IMR-90 (cell line): ENCODE measurements around the gene SDK1. TPM values are rescaled to one million over a fixed set of nuclear protein-coding genes. Genes with fewer than 3 reads are reported as not detected.

Experiments used
- ATAC-seq: fragments of 200-7000 bp; cut with Tn5 transposase; 2 replicates; pipeline ENCODE4 v1.9.1; 2020; ENCODE audit warnings: low read depth, mild to moderate bottlenecking, moderate library complexity
- BruUV-seq: library from RNA; stranded (reverse); fragments of 400-500 nt; replicated peaks from 2 replicates; lab custom pipeline; 2021; lab: Mats Ljungman, UMichigan
- CTCF ChIA-PET: fragments of 300-600 bp; formaldehyde crosslinking; extraction: SDS; loops from one replicate; lab custom pipeline; 2021; ENCODE audit warnings: antibody characterized with exemption; lab: Yijun Ruan, JAX
- POLR2A ChIA-PET: fragments of 300-600 bp; sonication (Branson Sonifier 250); formaldehyde crosslinking; loops from one replicate; lab custom pipeline; 2022; ENCODE audit warnings: antibody characterized with exemption; ENCODE audit not compliant: unreplicated experiment; lab: Charles Lee
- DNase-seq: peaks from one replicate; pipeline ENCODE4 v3.0.0; 2013
- H2AFZ ChIP-seq: replicated peaks from 2 replicates; pipeline ENCODE3; 2013; ENCODE audit warnings: low read length, mild to moderate bottlenecking; ENCODE audit not compliant: poor library complexity
- H2AK5ac ChIP-seq: 2 replicates; pipeline ENCODE4 v1.6.1; 2013; ENCODE audit warnings: low read depth, low read length, inconsistent platforms
- H2AK9ac ChIP-seq: replicated peaks from 2 replicates; pipeline ENCODE3; 2013; ENCODE audit warnings: mild to moderate bottlenecking, low read depth, low read length, moderate library complexity; ENCODE audit not compliant: poor library complexity
- H2BK120ac ChIP-seq: 2 replicates; pipeline ENCODE4 v1.6.1; 2013; ENCODE audit warnings: low read depth, low read length, inconsistent platforms
- H2BK15ac ChIP-seq: 3 replicates; pipeline ENCODE4 v1.6.1; 2013; ENCODE audit warnings: low read depth, low read length, inconsistent platforms
- H2BK20ac ChIP-seq: 2 replicates; pipeline ENCODE4 v1.6.1; 2013; ENCODE audit warnings: low read depth, mild to moderate bottlenecking, inconsistent platforms, low read length, moderate library complexity
- H2BK5ac ChIP-seq: 2 replicates; pipeline ENCODE4 v1.6.1; 2013; ENCODE audit warnings: mild to moderate bottlenecking, low read depth, low read length, inconsistent platforms; ENCODE audit not compliant: poor library complexity, severe bottlenecking
- H3K14ac ChIP-seq: replicated peaks from 2 replicates; pipeline ENCODE4 v1.6.1; 2013; ENCODE audit warnings: low read depth, low read length, inconsistent platforms
- H3K18ac ChIP-seq: 2 replicates; pipeline ENCODE4 v1.6.1; 2013; ENCODE audit warnings: low read depth, low read length, control low read depth
- H3K23ac ChIP-seq: 2 replicates; pipeline ENCODE4 v1.6.1; 2013; ENCODE audit warnings: low read depth, low read length, inconsistent platforms
- H3K27ac ChIP-seq: 2 replicates; pipeline ENCODE4 v1.5.1; 2013; ENCODE audit warnings: mild to moderate bottlenecking, control low read depth, low read length; ENCODE audit not compliant: insufficient read depth
- H3K27me3 ChIP-seq: 2 replicates; pipeline ENCODE4 v1.6.1; 2013; ENCODE audit warnings: low read length; ENCODE audit not compliant: control insufficient read depth, insufficient read depth
- H3K36me3 ChIP-seq: 2 replicates; pipeline ENCODE4 v1.6.1; 2013; ENCODE audit warnings: low read length, mixed read lengths; ENCODE audit not compliant: control insufficient read depth, insufficient read depth
- H3K4ac ChIP-seq: 2 replicates; pipeline ENCODE4 v1.6.1; 2013; ENCODE audit warnings: low read depth, low read length, inconsistent platforms
- H3K4me1 ChIP-seq: 2 replicates; pipeline ENCODE4 v1.6.1; 2013; ENCODE audit warnings: low read length, mixed read lengths; ENCODE audit not compliant: control insufficient read depth, insufficient read depth
- H3K4me2 ChIP-seq: 2 replicates; pipeline ENCODE4 v1.6.1; 2013; ENCODE audit warnings: low read depth, mild to moderate bottlenecking, control low read depth, low read length, moderate library complexity
- H3K4me3 ChIP-seq: 2 replicates; pipeline ENCODE4 v1.5.1; 2013; ENCODE audit warnings: low read depth, mild to moderate bottlenecking, control low read depth, low read length, moderate library complexity; ENCODE audit not compliant: insufficient read depth
- H3K56ac ChIP-seq: 2 replicates; pipeline ENCODE4 v1.6.1; 2013; ENCODE audit warnings: low read length, inconsistent platforms; ENCODE audit not compliant: insufficient read depth; ENCODE audit errors: extremely low read depth
- H3K79me1 ChIP-seq, 2 experiments: 2 replicates each; pipeline ENCODE4 v1.6.1; 2013; ENCODE audit warnings: low read length in 2 of 2, inconsistent platforms in 1 of 2, low read depth in 1 of 2
- H3K9ac ChIP-seq: 2 replicates; pipeline ENCODE4 v1.6.1; 2013; ENCODE audit warnings: low read depth, low read length, control low read depth
- H3K9me1 ChIP-seq: 2 replicates; pipeline ENCODE4 v1.6.1; 2013; ENCODE audit warnings: low read length, inconsistent platforms; ENCODE audit not compliant: insufficient read depth
- H3K9me3 ChIP-seq: 2 replicates; pipeline ENCODE4 v1.6.1; 2013; ENCODE audit warnings: low read length; ENCODE audit not compliant: control insufficient read depth, insufficient read depth
- H4K20me1 ChIP-seq: 2 replicates; pipeline ENCODE4 v1.6.1; 2013; ENCODE audit warnings: low read length, inconsistent platforms; ENCODE audit not compliant: insufficient read depth
- H4K5ac ChIP-seq: 2 replicates; pipeline ENCODE4 v1.6.1; 2013; ENCODE audit warnings: mild to moderate bottlenecking, low read depth, low read length, control low read depth
- H4K8ac ChIP-seq, 2 experiments: 2 replicates each; pipeline ENCODE4 v1.6.1; 2013; ENCODE audit warnings: low read depth in 2 of 2, low read length in 2 of 2, control low read depth in 1 of 2, inconsistent platforms in 1 of 2
- H4K91ac ChIP-seq: 2 replicates; pipeline ENCODE4 v1.6.1; 2013; ENCODE audit warnings: low read depth, low read length, inconsistent platforms; ENCODE audit not compliant: insufficient read depth
- CHD1 ChIP-seq: IDR thresholded peaks from 2 replicates; pipeline ENCODE4 v1.6.1; 2012; ENCODE audit warnings: low read depth, low read length, improper control_type of control experiment
- CTCF ChIP-seq: conservative IDR thresholded peaks from 2 replicates; pipeline ENCODE4 v1.5.1; 2012; ENCODE audit warnings: mild to moderate bottlenecking, low read depth, low read length, improper control_type of control experiment
- MAZ ChIP-seq: IDR thresholded peaks from 2 replicates; pipeline ENCODE4 v1.6.1; 2012; ENCODE audit warnings: low read depth, mild to moderate bottlenecking, low read length, improper control_type of control experiment, moderate library complexity, borderline replicate concordance
- MXI1 ChIP-seq: IDR thresholded peaks from 2 replicates; pipeline ENCODE4 v1.6.1; 2012; ENCODE audit warnings: low read depth, mild to moderate bottlenecking, low read length, moderate library complexity, borderline replicate concordance
- NFE2L2 ChIP-seq: fragments of 150-350 bp; IDR thresholded peaks from 2 replicates; pipeline ENCODE4 v1.6.1; 2016; ENCODE audit warnings: low read depth, mild to moderate bottlenecking, low read length
- POLR2A ChIP-seq: IDR thresholded peaks from 2 replicates; pipeline ENCODE4 v1.6.1; 2012; ENCODE audit warnings: mild to moderate bottlenecking, low read depth, low read length
- RCOR1 ChIP-seq: IDR thresholded peaks from 2 replicates; pipeline ENCODE4 v1.6.1; 2012; ENCODE audit warnings: mild to moderate bottlenecking, low read length, improper control_type of control experiment; ENCODE audit not compliant: insufficient replicate concordance
- RFX5 ChIP-seq: IDR thresholded peaks from 2 replicates; pipeline ENCODE4 v1.8.0; 2012; ENCODE audit warnings: low read depth, mild to moderate bottlenecking, low read length, moderate library complexity
- WGBS, 2 experiments: methylation state at CpG; one replicate each; pipeline versions ENCODE4 v1.1.5 to v1.1.7; 2013; ENCODE audit warnings: missing lambda C conversion rate in 2 of 2; ENCODE audit not compliant: insufficient read length in 1 of 2; ENCODE audit errors: extremely low coverage in 2 of 2; 5-methylcytosine and 5-hydroxymethylcytosine counted together
- dilution Hi-C: fragments of 300-500 bp; cut with HindIII; formaldehyde crosslinking; loops from one replicate; pipeline ENCODE4 v1.14.3; 2018; ENCODE audit warnings: low sequenced_read_pairs; ENCODE audit not compliant: unreplicated experiment
- in situ Hi-C: fragments of 300-500 bp; cut with MboI; formaldehyde crosslinking; loops from 3 replicates; pipeline ENCODE4 v1.14.3; 2019; ENCODE audit warnings: low sequenced_read_pairs, inconsistent platforms, mixed read lengths
- intact Hi-C: fragments of 100-400 bp; cut with micrococcal nuclease; formaldehyde crosslinking; loops from 2 replicates; pipeline ENCODE4 v1.10.0; 2022
- polyA plus RNA-seq, 3 experiments: library from polyadenylated mRNA; depleted of rRNA; stranded (reverse); fragments of >200 nt; gene quantifications; 2 replicates each; pipeline ENCODE4 v1.2.3, GENCODE V29; 2012; ENCODE audit warnings: low replicate concordance in 1 of 3
- total RNA-seq: library from RNA; depleted of rRNA; stranded (reverse); fragments of >200 nt; gene quantifications from 2 replicates; pipeline ENCODE4 v1.2.3, GENCODE V29; 2012

The SDK1 gene
- total and polyA plus RNA-seq, 2 of the 4 experiments (the other 2 are of a cell fraction) = 1.5 to 1.6 TPM

DNA sequence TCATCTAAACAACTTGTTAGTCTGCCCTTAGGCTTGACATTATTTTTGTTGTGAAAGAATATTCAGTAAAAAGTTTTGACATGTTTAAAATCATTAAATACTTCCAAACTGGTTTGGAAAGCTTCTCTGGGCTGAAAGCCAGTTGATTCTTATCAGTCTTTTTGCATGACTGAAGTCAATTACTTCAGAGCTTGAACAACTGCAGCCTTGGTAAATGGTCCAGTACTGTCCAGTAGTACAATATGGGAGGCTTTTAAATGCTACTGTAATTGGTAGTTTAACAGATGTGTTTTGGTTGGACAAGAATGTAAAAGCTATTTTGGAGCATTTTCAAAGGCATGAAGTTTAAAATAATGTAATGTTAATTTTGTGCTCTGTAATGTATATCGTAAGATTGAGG, 103.4 kb downstream of the SDK1 start:
- intact Hi-C loops (no loop called here), dilution Hi-C loops (no loop called here), in situ Hi-C loops (no loop called here)
- peak; percentile 56 for DNase-seq
- H4K8ac ChIP-seq = no peak overlapping the region
- H3K36me3 ChIP-seq = no peaks in the 10 kb centered on the region
- H3K27me3 ChIP-seq = no peaks in the 10 kb centered on the region
- ATAC-seq = peak; percentile 62
- ChIA-PET POLR2A (no interaction called here), CTCF (no interaction called here)
- H2BK20ac ChIP-seq = no peak overlapping the region
- H3K9me3 ChIP-seq = no peaks in the 10 kb centered on the region
- no peak for TF ChIP-seq RFX5
- no peak for TF ChIP-seq CHD1
- no peak for TF ChIP-seq CTCF
- no peak for TF ChIP-seq RCOR1
- no peak for TF ChIP-seq POLR2A
- TF ChIP-seq NFE2L2 = no peak
- no peak for TF ChIP-seq MAZ
- no peak for TF ChIP-seq MXI1
- no peak overlapping the region for H3K18ac ChIP-seq
- H2BK5ac ChIP-seq = no peak overlapping the region
- H4K20me1 ChIP-seq = no peaks in the 10 kb centered on the region
- H2AFZ ChIP-seq = no peak overlapping the region
- no peak overlapping the region for H3K9ac ChIP-seq
- H3K23ac ChIP-seq = no peak overlapping the region
- no peak overlapping the region for H3K4me3 ChIP-seq
- H3K27ac ChIP-seq = no peak overlapping the region
- 17% methylated on average over 1 of the region's 1 CpG; no CpG with 5 or more reads in 1 of the 2 experiments for WGBS, 2 experiments
- no peak overlapping the region for H4K91ac ChIP-seq
- no peak overlapping the region for H2BK15ac ChIP-seq
- no peak overlapping the region for H4K5ac ChIP-seq
- H3K4me1 ChIP-seq = no peaks in the 10 kb centered on the region; the same call in 1 of the 2 replicates
- no peaks in the 10 kb centered on the region for H3K79me1 ChIP-seq
- no peak overlapping the region for H3K56ac ChIP-seq
- no peak overlapping the region for H2BK120ac ChIP-seq
- H3K14ac ChIP-seq = no peak overlapping the region
- no peak overlapping the region for H2AK9ac ChIP-seq
- BruUV-seq = no TSS peak
- H2AK5ac ChIP-seq = no peak overlapping the region
- no peak overlapping the region for H3K4ac ChIP-seq
- no peaks in the 10 kb centered on the region for H3K9me1 ChIP-seq
- H3K4me2 ChIP-seq = no peak overlapping the region
